K562 (cell line): ENCODE data around the gene UBE2E2. TPM values are rescaled to one million over a fixed set of nuclear protein-coding genes. Genes with fewer than 3 reads are reported as not detected.
A peak's percentile ranks its signal among the peaks of the same experiment; 100 is the strongest.

Experiments
- ATAC-seq: fragments of 200-7000 bp; cut with Tn5 transposase; 3 replicates; pipeline ENCODE4 v1.9.1; 2020; ENCODE audit warnings: moderate library complexity
- BruUV-seq: library from RNA; stranded (reverse); fragments of 400-500 nt; replicated peaks from 2 replicates; lab custom pipeline; 2021; lab: Mats Ljungman, UMichigan
- CTCF ChIA-PET: fragments of 300-600 bp; formaldehyde crosslinking; extraction: SDS; loops from one replicate; lab custom pipeline; 2021; ENCODE audit warnings: low intra/inter-chr PET ratio; lab: Yijun Ruan, JAX
- POLR2A ChIA-PET: fragments of 300-600, 350-650 bp; sonication (Branson Sonifier 250); formaldehyde crosslinking; extraction: SDS; loops from one replicate; lab custom pipeline; 2021; ENCODE audit warnings: antibody characterized with exemption, inconsistent platforms; lab: Yijun Ruan, JAX
- DNase-seq, 4 experiments: peaks; one replicate each; pipeline versions ENCODE4 v3.0.0 to v3.0.0-alpha.2; 2011 to 2018; ENCODE audit warnings: low spot score in 3 of 4, mixed read lengths in 3 of 4; ENCODE audit errors: extremely low read depth in 1 of 4
- FAIRE-seq: peaks from 2 replicates; lab custom pipeline; 2011; peaks lifted over from hg19 to GRCh38; lab: Jason Lieb, UNC
- H2AFZ ChIP-seq: 2 replicates; pipeline ENCODE4 v1.6.0; 2011; ENCODE audit warnings: low read depth, low read length, control low read depth, inconsistent platforms
- H3K27ac ChIP-seq: fragments of 200-600 bp; 3 replicates; pipeline ENCODE4 v1.8.0; 2011; ENCODE audit warnings: low read depth, mild to moderate bottlenecking, control low read depth, inconsistent platforms, low read length, moderate library complexity, mixed read lengths; ENCODE audit errors: extremely low read depth
- H3K27me3 ChIP-seq, 2 experiments: fragments of 300-600 bp in 1 of 2; 2 replicates in 1 of 2; 3 replicates in 1 of 2; pipeline versions ENCODE4 v1.6.0 to v1.8.0; 2011; ENCODE audit warnings: inconsistent platforms in 2 of 2, low read length in 2 of 2, mild to moderate bottlenecking in 1 of 2, mixed read lengths in 1 of 2, moderate library complexity in 1 of 2; ENCODE audit not compliant: control insufficient read depth in 2 of 2, insufficient read depth in 2 of 2
- H3K36me3 ChIP-seq: fragments of 300-600 bp; 3 replicates; pipeline ENCODE4 v1.8.0; 2011; ENCODE audit warnings: mild to moderate bottlenecking, low read length, inconsistent platforms; ENCODE audit not compliant: control insufficient read depth, insufficient read depth
- H3K4me1 ChIP-seq, 2 experiments: fragments of 200-600 bp in 1 of 2; replicated peaks in 1 of 2; 2 replicates in 1 of 2; 3 replicates in 1 of 2; pipeline versions ENCODE4 v1.5.1 to v1.8.0; 2011; ENCODE audit warnings: inconsistent platforms in 2 of 2, low read length in 2 of 2, mild to moderate bottlenecking in 1 of 2, mixed read lengths in 1 of 2, moderate library complexity in 1 of 2; ENCODE audit not compliant: control insufficient read depth in 2 of 2, insufficient read depth in 2 of 2
- H3K4me2 ChIP-seq: 2 replicates; pipeline ENCODE4 v1.6.1; 2011; ENCODE audit warnings: low read length, control low read depth, inconsistent platforms, mixed read lengths; ENCODE audit not compliant: insufficient read depth
- H3K4me3 ChIP-seq: fragments of 200-600 bp; sonication (generic), shearing (Covaris generic); 2 replicates; pipeline ENCODE4 v1.5.1; 2016; ENCODE audit warnings: control low read depth, inconsistent platforms
- H3K79me2 ChIP-seq: fragments of 200-600 bp; 3 replicates; pipeline ENCODE4 v1.8.0; 2011; ENCODE audit warnings: low read length, inconsistent platforms; ENCODE audit not compliant: control insufficient read depth, insufficient read depth
- H3K9ac ChIP-seq, 2 experiments: 2 replicates each; pipeline versions ENCODE4 v1.6.0 to v1.6.1; 2011; ENCODE audit warnings: low read depth in 2 of 2, low read length in 2 of 2, control low read depth in 1 of 2, inconsistent platforms in 1 of 2, mild to moderate bottlenecking in 1 of 2, mixed read lengths in 1 of 2; ENCODE audit not compliant: insufficient read depth in 1 of 2
- H3K9me1 ChIP-seq: one replicate; pipeline ENCODE4 v1.6.0; 2011; ENCODE audit warnings: inconsistent platforms, mild to moderate bottlenecking, low read length, moderate library complexity; ENCODE audit not compliant: control insufficient read depth, insufficient read depth
- H3K9me3 ChIP-seq: replicated peaks from 2 replicates; pipeline ENCODE4 v1.5.1; 2011; ENCODE audit warnings: low read depth, low read length, inconsistent platforms; ENCODE audit not compliant: control insufficient read depth, insufficient read depth
- H4K20me1 ChIP-seq: replicated peaks from 2 replicates; pipeline ENCODE4 v1.6.1; 2011; ENCODE audit warnings: low read length, inconsistent platforms, mixed read lengths; ENCODE audit not compliant: control insufficient read depth, insufficient read depth
- BCL6 ChIP-seq: fragments of 250-450 bp; sonication (Bioruptor Pico); IDR thresholded peaks from 2 replicates; pipeline ENCODE4 v1.4.0; 2020
- BCOR ChIP-seq: fragments of 450-650 bp; IDR thresholded peaks from 2 replicates; pipeline ENCODE4 v1.6.1; 2016
- CHD4 ChIP-seq: fragments of 200-600 bp; sonication (generic); IDR thresholded peaks from 3 replicates; pipeline ENCODE4 v1.6.1; 2012; ENCODE audit warnings: low read depth, mild to moderate bottlenecking, mixed read lengths, low read length, inconsistent platforms; ENCODE audit not compliant: insufficient read depth, insufficient replicate concordance, poor library complexity, severe bottlenecking
- EGR1 ChIP-seq: fragments of 450-650 bp; conservative IDR thresholded peaks from 2 replicates; pipeline ENCODE4 v1.6.1; 2017; ENCODE audit warnings: mild to moderate bottlenecking
- ETV6 ChIP-seq, 3 experiments: fragments of 150-350 bp in 1 of 3; sonication (generic) in 1 of 3; formaldehyde crosslinking in 1 of 3; IDR thresholded peaks; 2 replicates each; pipeline versions ENCODE4 v1.6.1 to v1.8.0; 2014 to 2022; ENCODE audit warnings: borderline replicate concordance in 2 of 3, low read depth in 2 of 3, antibody characterized with exemption in 1 of 3, low read length in 1 of 3, mild to moderate bottlenecking in 1 of 3, missing genetic modification reagents in 1 of 3
- HNRNPK ChIP-seq: fragments of 200-400 bp; formaldehyde crosslinking; IDR thresholded peaks from one replicate; pipeline ENCODE4 v1.6.1; 2018; ENCODE audit warnings: mild to moderate bottlenecking, low read depth, low read length; ENCODE audit not compliant: poor library complexity, severe bottlenecking
- KDM2B ChIP-seq: fragments of 250-450 bp; sonication (Bioruptor Pico); IDR thresholded peaks from 2 replicates; pipeline ENCODE4 v1.8.0; 2021; ENCODE audit warnings: mild to moderate bottlenecking, moderate library complexity
- NFATC3 ChIP-seq: fragments of 450-650 bp; IDR thresholded peaks from 2 replicates; pipeline ENCODE4 v1.6.1; 2017; ENCODE audit warnings: mild to moderate bottlenecking
- PREB ChIP-seq: sonication (generic); formaldehyde crosslinking; IDR thresholded peaks from 2 replicates; pipeline ENCODE4 v1.8.1; 2023; ENCODE audit warnings: mild to moderate bottlenecking, missing genetic modification reagents
- SETDB1 ChIP-seq: IDR thresholded peaks from one replicate; pipeline ENCODE4 v1.6.1; 2012; ENCODE audit warnings: low read length, control low read depth, inconsistent platforms
- U2AF1 ChIP-seq: fragments of 200-400 bp; formaldehyde crosslinking; optimal IDR thresholded peaks from 2 replicates; pipeline ENCODE3; 2017; ENCODE audit warnings: mild to moderate bottlenecking, low read depth, low read length, moderate library complexity
- ZFP36 ChIP-seq: fragments of 150-350 bp; IDR thresholded peaks from 2 replicates; pipeline ENCODE4 v1.6.1; 2018; ENCODE audit warnings: low read length, low read depth; ENCODE audit not compliant: partially characterized antibody
- ZFPM2 ChIP-seq: fragments of 250-450 bp; sonication (Bioruptor Pico); IDR thresholded peaks from 2 replicates; pipeline ENCODE4 v1.5.1; 2022; ENCODE audit warnings: mild to moderate bottlenecking
- ZNF174 ChIP-seq: fragments of 250-450 bp; sonication (Bioruptor Pico); IDR thresholded peaks from 2 replicates; pipeline ENCODE4 v1.4.0; 2020; ENCODE audit warnings: mild to moderate bottlenecking
- ZNF316 ChIP-seq: fragments of 450-650 bp; IDR thresholded peaks from 2 replicates; pipeline ENCODE4 v1.6.1; 2016
- WGBS: fragments of 100-300 bp; shearing (Covaris generic); methylation state at CpG from one replicate; pipeline ENCODE4 v1.1.6; 2016; ENCODE audit warnings: low coverage, mixed read lengths; ENCODE audit not compliant: insufficient coverage; ENCODE audit errors: missing lambda C conversion rate; 5-methylcytosine and 5-hydroxymethylcytosine counted together
- in situ Hi-C: fragments of 300-500 bp; cut with MboI; formaldehyde crosslinking; loops from 4 replicates; pipeline ENCODE4 v1.15.0; 2018; ENCODE audit warnings: inconsistent platforms, mixed read lengths
- intact Hi-C: fragments of 100-400 bp; cut with micrococcal nuclease; formaldehyde crosslinking; loops from 2 replicates; pipeline ENCODE4 v1.14.2; 2022
- polyA plus RNA-seq, 8 experiments: library from polyadenylated mRNA; depleted of rRNA in 4 of 8; stranded (reverse) in 5 of 8; unstranded in 3 of 8; fragments of >200 nt; fragmentation: Nextera tagmentation in 2 of 8; fragmentation: Illumina TruSeq in 1 of 8; extraction: Ambion mirVana in 2 of 8; extraction: Trizol in 1 of 8; gene quantifications; 2 replicates each; pipeline versions ENCODE4 v1.2.1 to v1.2.3, GENCODE V29; 2011 to 2014; ENCODE audit warnings: inconsistent platforms in 1 of 8, missing spikeins in 1 of 8
- total RNA-seq, 7 experiments: library from RNA; depleted of rRNA in 6 of 7; stranded (reverse); fragments of >200 nt in 6 of 7; fragmentation: Illumina TruSeq in 2 of 7; extraction: Trizol in 2 of 7; gene quantifications; 2 replicates each; pipeline versions ENCODE4 v1.2.1 to v1.2.3, GENCODE V29; 2011 to 2021; ENCODE audit warnings: low replicate concordance in 1 of 7

UBE2E2 gene
- total and polyA plus RNA-seq, 9 of the 15 experiments (the other 6 are each of a cell fraction or from before 2014, with no cell fraction given) = 0.22 to 5.1 (median 1.9) TPM

- Histone ChIP-seq H3K4me3 (no peak overlapping the region), H3K9me1 (no peaks in the 10 kb centered on the region), H4K20me1 (no peaks in the 10 kb centered on the region), H3K9ac (no peak overlapping the region), H3K36me3 (no peaks in the 10 kb centered on the region)
- in situ Hi-C loops = no loop called here
- WGBS = 2% methylated on average over 10 of the region's 10 CpGs
- DNase-seq = no peak
- CTCF ChIA-PET = no interaction called here
- TF ChIP-seq ETV6 (IDR thresholded peaks at IDR 0.05; ENCODE audit: borderline replicate concordance in 1 of 2, low read depth in 2 of 2, low read length in 1 of 2) = no peak
- TF ChIP-seq ETV6 (CRISPR knock-in tag; IDR thresholded peaks at IDR 0.05; ENCODE audit: borderline replicate concordance) = no peak
- TF ChIP-seq KDM2B (CRISPR knock-in tag) = no peak
- no peak for TF ChIP-seq BCOR
- peak; percentile 32; the same call in 1 of the 2 replicates for TF ChIP-seq ZNF316
- TF ChIP-seq, all 486 proteins: peak for 1
- Histone ChIP-seq H3K4me2 (no peak overlapping the region), H3K9me3 (no peaks in the 10 kb centered on the region), H3K27me3 (no peaks in the 10 kb centered on the region), H3K4me1 (no peaks in the 10 kb centered on the region), H3K79me2 (no peaks in the 10 kb centered on the region), H3K27ac (no peak overlapping the region), H2AFZ (no peak overlapping the region)
- no TSS peak for BruUV-seq
- intact Hi-C loops = no loop called here
- FAIRE-seq (no peak), ATAC-seq (no peak)
- POLR2A ChIA-PET = no interaction called here
These were observed 41.1 kb upstream of the UBE2E2 start for GRCh38 chr3:23161896-23162570.

- ChIA-PET POLR2A (no interaction called here), CTCF (no interaction called here)
- Histone ChIP-seq H3K9me3 (no peaks in the 10 kb centered on the region), H3K79me2 (no peaks in the 10 kb centered on the region), H3K27me3 (no peaks in the 10 kb centered on the region), H4K20me1 (no peaks in the 10 kb centered on the region), H3K9ac (no peak overlapping the region), H2AFZ (no peak overlapping the region), H3K36me3 (no peaks in the 10 kb centered on the region), H3K27ac (no peak overlapping the region), H3K4me2 (no peak overlapping the region), H3K4me3 (no peak overlapping the region), H3K9me1 (no peaks in the 10 kb centered on the region), H3K4me1 (no peaks in the 10 kb centered on the region)
- no peak for DNase-seq
- ATAC-seq = no peak
- in situ Hi-C loops (no loop called here), intact Hi-C loops (no loop called here)
- no peak for FAIRE-seq
- 2% methylated on average over 2 of the region's 2 CpGs for WGBS
- no TSS peak for BruUV-seq
- TF ChIP-seq PREB (CRISPR knock-in tag) (no peak), ZNF174 (CRISPR knock-in tag) (no peak), BCL6 (CRISPR knock-in tag) (no peak), U2AF1 (no peak), SETDB1 (no peak), CHD4 (no peak), ZFPM2 (CRISPR knock-in tag) (no peak), EGR1 (no peak), NFATC3 (no peak), ZFP36 (no peak), HNRNPK (no peak)
These were observed 40.2 kb upstream of the UBE2E2 start for GRCh38 chr3:23162934-23163333.
